BE2C (cell line): ENCODE data around the gene KRT33B.
A peak's percentile ranks its signal among the peaks of the same experiment; 100 is the strongest.

Experiments
- DNase-seq: peaks from one replicate; pipeline ENCODE4 v3.0.0-alpha.2; 2020
- H3K27me3 ChIP-seq: fragments of 250-450 bp; sonication (Bioruptor Pico); 2 replicates; pipeline ENCODE4 v1.5.1; 2020; ENCODE audit warnings: mild to moderate bottlenecking
- H3K36me3 ChIP-seq: fragments of 250-450 bp; sonication (Bioruptor Pico); 2 replicates; pipeline ENCODE4 v1.5.1; 2020; ENCODE audit warnings: mild to moderate bottlenecking
- H3K4me1 ChIP-seq: fragments of 250-450 bp; sonication (Bioruptor Pico); 2 replicates; pipeline ENCODE4 v1.5.1; 2020
- H3K4me3 ChIP-seq: 2 replicates; pipeline ENCODE4 v1.5.1; 2011; ENCODE audit warnings: low read depth, low read length
- H3K9me3 ChIP-seq: fragments of 250-450 bp; sonication (Bioruptor Pico); 2 replicates; pipeline ENCODE4 v1.5.1; 2020
- CTCF ChIP-seq: IDR thresholded peaks from 2 replicates; pipeline ENCODE4 v1.5.1; 2012; ENCODE audit warnings: mild to moderate bottlenecking, low read depth, low read length

KRT33B gene

GRCh38 chr17:41324180-41325075, 45.2 kb downstream of the KRT33B start:
- Histone ChIP-seq H3K36me3 (no peaks in the 10 kb centered on the region), H3K4me1 (no peaks in the 10 kb centered on the region; the same call in 1 of the 2 replicates), H3K4me3 (no peak overlapping the region), H3K27me3 (no peaks in the 10 kb centered on the region; the same call in 1 of the 2 replicates), H3K9me3 (no peaks in the 10 kb centered on the region)
- TF ChIP-seq CTCF = peak; percentile 38
- no peak for DNase-seq

- Histone ChIP-seq H3K4me1 (no peaks in the 10 kb centered on the region; the same call in 1 of the 2 replicates), H3K9me3 (no peaks in the 10 kb centered on the region), H3K27me3 (no peaks in the 10 kb centered on the region; the same call in 1 of the 2 replicates), H3K36me3 (no peaks in the 10 kb centered on the region), H3K4me3 (no peak overlapping the region)
- no peak for DNase-seq
- no peak for TF ChIP-seq CTCF
These were observed 46.4 kb downstream of the KRT33B start for GRCh38 chr17:41322903-41323895.

GRCh38 chr17:41322094-41322902, 47.3 kb downstream of the KRT33B start:
- no peaks in the 10 kb centered on the region; the same call in 1 of the 2 replicates for H3K4me1 ChIP-seq
- no peak overlapping the region for H3K4me3 ChIP-seq
- TF ChIP-seq CTCF = peak; percentile 80
- no peaks in the 10 kb centered on the region for H3K36me3 ChIP-seq
- no peak for DNase-seq
- no peaks in the 10 kb centered on the region for H3K9me3 ChIP-seq
- H3K27me3 ChIP-seq = peaks cover under 1% of the 10 kb centered on the region

- no peak for DNase-seq
- H3K36me3 ChIP-seq = no peaks in the 10 kb centered on the region
- H3K4me3 ChIP-seq = no peak overlapping the region
- TF ChIP-seq CTCF = no peak
- H3K9me3 ChIP-seq = no peaks in the 10 kb centered on the region
- H3K4me1 ChIP-seq = no peaks in the 10 kb centered on the region
- peaks cover 41% of the 10 kb centered on the region for H3K27me3 ChIP-seq
These were observed 51.4 kb downstream of the KRT33B start for GRCh38 chr17:41318231-41318630.

- DNase-seq = no peak
- Histone ChIP-seq H3K27me3 (peaks cover 64% of the 10 kb centered on the region), H3K4me1 (no peaks in the 10 kb centered on the region), H3K36me3 (no peaks in the 10 kb centered on the region), H3K4me3 (no peak overlapping the region), H3K9me3 (no peaks in the 10 kb centered on the region)
- no peak for TF ChIP-seq CTCF
These were observed 53.7 kb downstream of the KRT33B start for GRCh38 chr17:41315814-41316445.
